Skeletal muscle satellite cell (primary cell): ENCODE results near the gene REPS1.

ENCODE experiments used
- H3K27me3 ChIP-seq: 2 replicates; pipeline ENCODE4 v1.7.0; 2013; ENCODE audit warnings: low read length; ENCODE audit not compliant: control insufficient read depth, insufficient read depth
- H3K36me3 ChIP-seq: 2 replicates; pipeline ENCODE4 v1.7.0; 2013; ENCODE audit warnings: mild to moderate bottlenecking, control low read depth, low read length; ENCODE audit not compliant: insufficient read depth
- H3K4me1 ChIP-seq: 2 replicates; pipeline ENCODE4 v1.7.0; 2013; ENCODE audit warnings: low read length; ENCODE audit not compliant: control insufficient read depth, insufficient read depth
- H3K4me2 ChIP-seq: 2 replicates; pipeline ENCODE4 v1.7.0; 2013; ENCODE audit warnings: mild to moderate bottlenecking, low read length
- H3K4me3 ChIP-seq: 2 replicates; pipeline ENCODE4 v1.7.0; 2013; ENCODE audit warnings: low read length
- H3K9ac ChIP-seq: 2 replicates; pipeline ENCODE4 v1.7.0; 2013; ENCODE audit warnings: mild to moderate bottlenecking, low read depth, low read length, moderate library complexity
- H3K9me3 ChIP-seq: replicated peaks from 2 replicates; pipeline ENCODE4 v1.7.0; 2013; ENCODE audit warnings: mild to moderate bottlenecking, control low read depth, low read length

The REPS1 gene

DNA sequence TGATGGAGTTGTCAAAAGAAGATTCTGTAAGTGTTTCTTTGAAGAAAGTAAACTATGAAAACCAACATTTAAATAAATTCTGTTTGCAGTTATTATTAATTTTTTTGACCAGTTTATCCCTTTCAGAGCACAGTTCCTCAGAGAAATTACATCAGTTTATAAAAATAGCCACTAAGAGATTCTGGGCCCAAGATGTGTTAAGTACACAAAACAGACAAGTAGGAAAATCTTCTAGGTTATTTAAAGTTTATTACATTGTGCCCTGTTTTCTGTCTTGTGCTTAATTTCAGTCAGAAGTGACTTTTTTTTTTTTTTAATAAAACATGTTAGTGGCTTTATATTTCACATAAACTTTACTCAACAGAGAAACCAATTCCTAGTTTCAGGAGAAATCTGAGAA, 119.9 kb downstream of the REPS1 start:
- Histone ChIP-seq H3K27me3 (no peaks in the 10 kb centered on the region), H3K9me3 (no peaks in the 10 kb centered on the region), H3K4me2 (no peak overlapping the region), H3K36me3 (no peaks in the 10 kb centered on the region), H3K4me3 (no peak overlapping the region), H3K9ac (no peak overlapping the region), H3K4me1 (peaks cover 3% of the 10 kb centered on the region)

DNA sequence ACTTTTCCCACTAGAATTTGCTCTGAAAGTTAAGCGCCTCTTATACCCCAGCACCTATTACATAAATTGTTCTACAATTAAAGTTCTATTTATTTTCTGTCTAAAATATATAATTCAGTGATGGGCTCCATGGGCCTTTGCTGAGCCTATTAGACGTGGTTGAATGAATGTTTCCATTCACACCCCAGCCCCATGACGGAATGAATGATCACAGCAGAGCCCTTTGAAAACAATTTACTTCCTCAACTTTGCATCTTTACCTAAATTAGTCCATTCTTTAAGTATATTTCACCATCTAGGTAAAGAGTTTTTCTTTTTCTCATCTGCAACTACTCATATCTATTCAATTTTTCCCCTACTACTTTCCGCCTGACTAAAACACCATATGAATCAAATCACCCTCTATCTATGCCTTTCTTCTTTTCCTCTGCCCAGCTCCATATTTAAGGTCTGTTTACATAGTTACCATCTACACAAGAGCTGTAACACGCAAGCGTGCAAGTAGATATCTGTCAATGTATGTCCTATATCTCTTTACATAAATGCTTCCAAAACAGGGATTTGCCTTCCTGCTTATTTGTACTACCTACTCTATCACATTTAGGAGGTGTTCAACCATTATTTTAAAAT, 122.5 kb downstream of the REPS1 start:
- no peak overlapping the region for H3K4me2 ChIP-seq
- H3K9me3 ChIP-seq: no peaks in the 10 kb centered on the region
- H3K27me3 ChIP-seq: no peaks in the 10 kb centered on the region
- no peak overlapping the region for H3K9ac ChIP-seq
- no peaks in the 10 kb centered on the region for H3K36me3 ChIP-seq
- H3K4me1 ChIP-seq: peaks cover 3% of the 10 kb centered on the region
- H3K4me3 ChIP-seq: no peak overlapping the region

DNA sequence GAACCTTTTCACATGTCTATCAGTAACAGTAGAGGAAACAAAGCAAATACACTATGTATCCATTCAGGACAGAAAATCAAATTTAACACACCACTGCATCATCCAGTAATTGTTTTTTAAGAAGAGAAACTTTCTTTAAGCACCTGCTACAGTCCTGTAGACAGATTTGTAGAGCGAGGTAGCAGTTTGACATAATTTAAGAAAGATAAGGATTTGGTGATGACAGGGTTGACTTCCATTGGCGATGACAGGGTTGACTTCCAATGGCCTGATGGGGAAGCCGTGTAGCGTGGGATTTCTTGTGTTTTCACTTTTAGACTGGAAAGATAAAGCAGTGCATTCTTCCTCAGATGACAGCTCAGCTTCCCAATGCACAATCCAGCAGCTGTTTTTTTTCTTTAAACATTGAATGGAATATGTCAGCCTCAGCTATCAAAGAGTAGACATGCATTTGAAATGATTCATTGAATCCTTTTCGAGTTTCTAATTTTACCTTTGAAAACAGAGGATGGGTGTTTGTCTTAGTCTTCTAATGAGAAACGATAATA, 123.6 kb downstream of the REPS1 start:
- Histone ChIP-seq H3K4me2 (peak overlapping the region; percentile 28), H3K9ac (no peak overlapping the region), H3K4me3 (no peak overlapping the region), H3K27me3 (no peaks in the 10 kb centered on the region), H3K9me3 (no peaks in the 10 kb centered on the region), H3K4me1 (peaks cover 3% of the 10 kb centered on the region), H3K36me3 (no peaks in the 10 kb centered on the region)

DNA sequence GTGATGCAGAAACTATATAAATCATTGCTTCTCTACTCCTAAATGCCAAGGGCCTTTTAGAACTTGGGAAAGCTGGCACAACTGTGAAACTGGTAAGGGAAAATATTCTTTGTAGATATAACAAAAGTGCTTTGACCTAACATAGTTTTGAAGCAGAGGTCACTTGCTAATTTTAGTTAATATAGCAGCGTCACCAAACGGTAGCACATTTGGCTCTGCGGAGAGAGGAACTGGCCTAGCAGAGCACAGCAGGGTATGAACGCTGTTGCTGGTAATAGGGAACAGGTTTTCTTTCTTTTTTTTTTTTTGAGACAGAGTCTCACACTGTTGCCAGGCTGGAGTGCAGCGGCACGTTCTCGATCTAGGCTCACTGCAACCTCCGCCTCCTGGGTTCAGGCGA, 124.7 kb downstream of the REPS1 start:
- no peaks in the 10 kb centered on the region for H3K9me3 ChIP-seq
- H3K9ac ChIP-seq: no peak overlapping the region
- H3K27me3 ChIP-seq: no peaks in the 10 kb centered on the region
- H3K36me3 ChIP-seq: no peaks in the 10 kb centered on the region
- no peaks in the 10 kb centered on the region for H3K4me1 ChIP-seq
- no peak overlapping the region for H3K4me3 ChIP-seq
- no peak overlapping the region for H3K4me2 ChIP-seq

DNA sequence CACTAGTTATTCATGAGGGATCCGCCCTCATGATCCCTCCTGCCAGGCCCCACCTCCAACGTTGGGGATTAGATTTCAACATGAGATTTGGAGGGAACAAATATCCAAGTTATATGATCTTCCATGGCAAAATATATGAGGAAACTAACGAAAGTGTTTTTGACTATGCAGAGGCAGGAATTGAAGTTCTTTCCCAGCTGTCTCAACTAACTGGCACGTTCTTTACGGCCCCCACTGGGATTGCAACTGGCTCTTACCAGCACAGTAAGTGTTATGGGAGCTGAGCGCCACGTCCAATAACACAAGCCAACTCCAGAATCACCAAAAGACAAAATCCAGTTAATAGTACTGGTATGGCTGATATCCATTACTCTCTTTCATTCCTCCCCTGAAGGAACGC, 125.6 kb downstream of the REPS1 start:
- Histone ChIP-seq H3K36me3 (no peaks in the 10 kb centered on the region), H3K9ac (no peak overlapping the region), H3K27me3 (no peaks in the 10 kb centered on the region), H3K4me3 (no peak overlapping the region), H3K4me2 (no peak overlapping the region), H3K9me3 (no peaks in the 10 kb centered on the region), H3K4me1 (no peaks in the 10 kb centered on the region)

DNA sequence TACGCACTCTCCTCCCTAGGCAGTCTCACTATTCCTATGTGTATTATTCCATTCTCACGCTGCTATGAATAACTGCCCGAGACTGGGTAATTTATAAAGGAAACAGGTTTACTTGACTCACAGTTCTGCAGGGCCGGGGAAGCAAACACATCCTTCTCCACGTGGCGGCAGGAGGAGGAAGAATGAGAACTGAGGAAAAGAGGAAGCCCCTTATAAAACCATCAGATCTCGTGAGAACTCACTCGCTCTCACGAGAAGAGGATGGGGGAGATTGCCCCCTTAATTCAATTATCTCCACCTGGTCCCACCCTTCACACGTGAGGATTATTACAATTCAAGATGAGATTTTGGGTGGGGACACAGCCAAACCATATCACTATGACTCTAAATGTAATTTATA, 130.3 kb downstream of the REPS1 start:
- no peaks in the 10 kb centered on the region for H3K9me3 ChIP-seq
- H3K36me3 ChIP-seq: no peaks in the 10 kb centered on the region
- H3K4me1 ChIP-seq: no peaks in the 10 kb centered on the region
- H3K4me3 ChIP-seq: no peak overlapping the region
- H3K27me3 ChIP-seq: peaks cover 3% of the 10 kb centered on the region
- no peak overlapping the region for H3K4me2 ChIP-seq
- H3K9ac ChIP-seq: no peak overlapping the region

DNA sequence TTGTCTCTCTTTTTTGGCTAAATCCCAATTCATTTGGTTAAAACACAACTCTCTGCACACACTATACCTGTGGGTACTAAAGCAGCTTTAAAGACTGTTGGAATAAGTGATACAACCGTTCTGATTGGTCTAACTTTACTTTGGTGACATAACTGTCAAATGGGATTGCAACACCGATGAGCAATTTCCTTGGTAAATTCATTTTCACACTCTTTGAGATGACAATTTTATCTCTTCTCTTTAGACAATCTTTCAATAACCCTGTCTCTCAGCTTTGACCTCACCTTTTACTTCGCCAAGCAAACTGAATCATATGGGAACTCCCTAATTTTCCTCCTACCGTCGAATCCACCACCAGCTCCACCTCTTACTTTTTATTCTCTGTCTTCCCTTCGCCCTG, 131.4 kb downstream of the REPS1 start:
- Histone ChIP-seq H3K36me3 (no peaks in the 10 kb centered on the region), H3K9me3 (no peaks in the 10 kb centered on the region), H3K9ac (no peak overlapping the region), H3K27me3 (peaks cover 3% of the 10 kb centered on the region), H3K4me1 (no peaks in the 10 kb centered on the region), H3K4me3 (no peak overlapping the region), H3K4me2 (no peak overlapping the region)
